GM12891 (cell line): ENCODE measurements around the gene TMEM266.

Experiments
- POLR2A ChIP-seq: IDR thresholded peaks from 2 replicates; pipeline ENCODE4 v1.6.1; 2011; ENCODE audit warnings: low read depth, low read length, control low read depth
- POLR2AphosphoS5 ChIP-seq: IDR thresholded peaks from 2 replicates; pipeline ENCODE4 v1.6.1; 2011; ENCODE audit warnings: low read depth, low read length, control low read depth

DNA sequence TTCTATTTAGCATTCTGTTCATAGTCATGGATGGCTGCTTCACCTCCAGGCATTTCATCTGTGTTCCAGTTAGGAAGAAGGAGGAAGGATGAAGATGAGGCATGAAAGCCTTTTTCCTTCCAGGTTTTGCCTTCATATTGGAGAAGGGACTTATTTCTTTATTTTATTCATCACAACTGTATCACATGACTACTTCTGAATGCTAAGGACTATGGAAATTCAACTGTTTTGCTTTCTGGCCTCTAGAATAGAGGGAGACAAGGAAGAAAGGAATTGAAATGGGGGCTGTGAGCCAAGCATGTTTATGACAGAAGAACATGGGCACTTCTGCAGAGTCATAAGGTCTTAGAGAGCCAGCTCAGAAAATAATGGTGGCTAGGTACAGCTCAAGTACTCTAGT, 10.4 kb downstream of the TMEM266 start:
- TF ChIP-seq POLR2A, result no peak
- no peak for TF ChIP-seq POLR2AphosphoS5
